H1 (cell line): ENCODE results near the gene PIM1.

Experiments used
- ATF3 ChIP-seq: IDR thresholded peaks from 2 replicates; pipeline ENCODE4 v1.6.1; 2011; ENCODE audit warnings: low read depth, mild to moderate bottlenecking, low read length; ENCODE audit not compliant: insufficient read depth
- CEBPB ChIP-seq: IDR thresholded peaks from 2 replicates; pipeline ENCODE4 v1.6.1; 2012; ENCODE audit warnings: low read depth, low read length
- CTCF ChIP-seq, 3 experiments: IDR thresholded peaks; 1 replicate in 2 of 3; 2 replicates in 1 of 3; pipeline versions ENCODE4 v1.5.1 to v1.6.1; 2011; ENCODE audit warnings: low read length in 3 of 3, mild to moderate bottlenecking in 3 of 3, inconsistent platforms in 2 of 3, low read depth in 1 of 3, moderate library complexity in 1 of 3; ENCODE audit not compliant: insufficient read depth in 1 of 3; ENCODE audit errors: control extremely low read depth in 1 of 3
- EZH2 ChIP-seq: fragments of 200-600 bp; sonication (generic); IDR thresholded peaks from 2 replicates; pipeline ENCODE4 v1.7.1; 2012; ENCODE audit warnings: low read depth, mild to moderate bottlenecking, moderate library complexity, low read length, inconsistent platforms; ENCODE audit not compliant: severe bottlenecking
- GABPA ChIP-seq: IDR thresholded peaks from 2 replicates; pipeline ENCODE4 v1.6.1; 2011; ENCODE audit warnings: mild to moderate bottlenecking, low read length, moderate library complexity, borderline replicate concordance; ENCODE audit not compliant: insufficient read depth
- POLR2A ChIP-seq, 2 experiments: IDR thresholded peaks; 1 replicate in 1 of 2; 2 replicates in 1 of 2; pipeline ENCODE4 v1.6.1; 2011; ENCODE audit warnings: low read depth in 2 of 2, low read length in 2 of 2, mild to moderate bottlenecking in 2 of 2; ENCODE audit errors: control extremely low read depth in 1 of 2

- TF ChIP-seq CTCF (IDR thresholded peaks at IDR 0.05; ENCODE audit: control extremely low read depth in 1 of 3, insufficient read depth in 1 of 3, low read depth in 1 of 3, low read length in 3 of 3) = no peak
- TF ChIP-seq EZH2 = no peak
- no peak for TF ChIP-seq ATF3
- no peak for TF ChIP-seq POLR2A (IDR thresholded peaks at IDR 0.05; ENCODE audit: control extremely low read depth in 1 of 2, low read depth in 2 of 2, low read length in 2 of 2)
- no peak for TF ChIP-seq GABPA
- no peak for TF ChIP-seq CEBPB
These were observed 35.9 kb upstream of the PIM1 start for GRCh38 chr6:37134036-37134395.
